ENCODE results near the gene MRPS22. TPM values are rescaled to one million over a fixed set of nuclear protein-coding genes. Genes with fewer than 3 reads are reported as not detected.
"Not testable (repeated sequence)": the region's sequence is repeated elsewhere in the genome, so short reads cannot be mapped to it uniquely, and the experiment has no call there.

Gene MRPS22
- total RNA-seq, 2 experiments from 2014 or later, result 39.6 to 42.6 TPM

DNA sequence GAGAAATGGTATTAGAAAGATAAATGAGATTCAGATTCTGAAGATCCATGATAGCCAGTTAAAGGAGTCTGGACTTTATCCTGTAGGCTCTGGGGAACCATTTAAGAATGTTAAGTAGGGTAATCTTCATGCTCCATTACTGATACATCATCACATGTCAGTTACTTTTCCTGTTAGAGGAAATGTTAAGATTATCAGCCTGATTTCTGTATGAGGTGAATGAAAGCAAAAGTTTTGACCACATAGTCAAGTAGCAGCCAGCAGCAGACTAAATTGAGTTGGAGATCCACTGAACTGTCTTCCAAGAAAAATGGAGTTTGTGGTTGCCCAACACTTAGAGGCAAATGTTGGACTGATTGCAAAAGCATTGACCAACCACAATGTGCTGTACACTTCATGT, 50.3 kb downstream of the MRPS22 start:
- Mint-ChIP-seq H3K4me3 (no peak overlapping the region), H3K4me1 (ENCODE audit: low read depth) (peaks cover 21% of the 10 kb centered on the region), H3K36me3 (ENCODE audit: low read depth) (peaks cover 11% of the 10 kb centered on the region), H3K27me3 (no peaks in the 10 kb centered on the region), H3K9me3 (no peaks in the 10 kb centered on the region), H3K27ac (no peak overlapping the region)
- H3K9me3 ChIP-seq (ENCODE audit: control insufficient read depth in 1 of 2, insufficient read depth in 1 of 2, low read length in 2 of 2), result no peaks in the 10 kb centered on the region
- H3K4me1 ChIP-seq (ENCODE audit: insufficient read depth, low read length), result peaks cover 8% of the 10 kb centered on the region
- ATAC-seq (ENCODE audit: poor library complexity), result no peak
- intact Hi-C loops (cut with DNase I, micrococcal nuclease), result no loop called here
- POLR2A ChIA-PET, result no interaction called here
- no peak overlapping the region for H3K27ac ChIP-seq (ENCODE audit: low read depth in 1 of 2, low read length in 2 of 2)
- CTCF ChIA-PET, result no interaction called here
- TF ChIP-seq, protein P1, sequence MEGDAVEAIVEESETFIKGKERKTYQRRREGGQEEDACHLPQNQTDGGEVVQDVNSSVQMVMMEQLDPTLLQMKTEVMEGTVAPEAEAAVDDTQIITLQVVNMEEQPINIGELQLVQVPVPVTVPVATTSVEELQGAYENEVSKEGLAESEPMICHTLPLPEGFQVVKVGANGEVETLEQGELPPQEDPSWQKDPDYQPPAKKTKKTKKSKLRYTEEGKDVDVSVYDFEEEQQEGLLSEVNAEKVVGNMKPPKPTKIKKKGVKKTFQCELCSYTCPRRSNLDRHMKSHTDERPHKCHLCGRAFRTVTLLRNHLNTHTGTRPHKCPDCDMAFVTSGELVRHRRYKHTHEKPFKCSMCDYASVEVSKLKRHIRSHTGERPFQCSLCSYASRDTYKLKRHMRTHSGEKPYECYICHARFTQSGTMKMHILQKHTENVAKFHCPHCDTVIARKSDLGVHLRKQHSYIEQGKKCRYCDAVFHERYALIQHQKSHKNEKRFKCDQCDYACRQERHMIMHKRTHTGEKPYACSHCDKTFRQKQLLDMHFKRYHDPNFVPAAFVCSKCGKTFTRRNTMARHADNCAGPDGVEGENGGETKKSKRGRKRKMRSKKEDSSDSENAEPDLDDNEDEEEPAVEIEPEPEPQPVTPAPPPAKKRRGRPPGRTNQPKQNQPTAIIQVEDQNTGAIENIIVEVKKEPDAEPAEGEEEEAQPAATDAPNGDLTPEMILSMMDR (IDR thresholded peaks at IDR 0.05), result no peak
- no peak for DNase-seq
- H3K36me3 ChIP-seq (ENCODE audit: insufficient read depth, low read length), result no peaks in the 10 kb centered on the region
- no peaks in the 10 kb centered on the region for H3K27me3 ChIP-seq (ENCODE audit: control insufficient read depth in 1 of 2, insufficient read depth in 2 of 2, low read length in 2 of 2)
- no peak overlapping the region for H3K4me3 ChIP-seq (ENCODE audit: low read length)

DNA sequence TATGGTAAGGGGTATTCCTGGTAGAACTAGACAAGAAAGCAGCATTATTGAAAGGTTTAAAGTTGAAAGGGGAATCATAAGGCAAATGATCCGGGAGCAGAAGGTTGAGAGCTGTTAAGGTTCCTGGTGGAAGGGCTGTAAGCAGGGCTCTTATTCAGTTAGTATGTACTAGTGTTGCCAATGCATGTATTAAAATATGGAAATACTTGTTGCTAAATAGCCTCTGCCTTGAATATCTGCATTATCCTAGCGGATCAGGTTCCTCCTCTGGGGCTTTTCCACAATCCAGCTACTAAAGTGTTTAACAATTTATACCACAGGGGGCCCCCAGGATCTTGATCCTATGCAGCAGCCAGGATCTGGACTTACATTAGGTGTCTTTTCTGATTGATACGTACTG, 52.9 kb downstream of the MRPS22 start:
- H3K27me3 ChIP-seq (ENCODE audit: control insufficient read depth in 1 of 2, insufficient read depth in 2 of 2, low read length in 2 of 2), result no peaks in the 10 kb centered on the region
- ATAC-seq (ENCODE audit: poor library complexity), result no peak
- Mint-ChIP-seq H3K4me1 (ENCODE audit: low read depth) (no peaks in the 10 kb centered on the region), H3K27me3 (no peaks in the 10 kb centered on the region), H3K27ac (no peak overlapping the region), H3K9me3 (no peaks in the 10 kb centered on the region), H3K36me3 (ENCODE audit: low read depth) (peaks cover 15% of the 10 kb centered on the region), H3K4me3 (no peak overlapping the region)
- POLR2A ChIA-PET, result no interaction called here
- intact Hi-C loops (cut with DNase I, micrococcal nuclease), result no loop called here
- DNase-seq, result no peak
- H3K4me3 ChIP-seq (ENCODE audit: low read length), result no peak overlapping the region
- TF ChIP-seq, protein P1 (IDR thresholded peaks at IDR 0.05), result no peak
- CTCF ChIA-PET, result no interaction called here
- H3K9me3 ChIP-seq (ENCODE audit: control insufficient read depth in 1 of 2, insufficient read depth in 1 of 2, low read length in 2 of 2), result peaks cover 0 to 7% of the 10 kb centered on the region in 2 experiments
- H3K4me1 ChIP-seq (ENCODE audit: insufficient read depth, low read length), result no peaks in the 10 kb centered on the region
- no peaks in the 10 kb centered on the region for H3K36me3 ChIP-seq (ENCODE audit: insufficient read depth, low read length)
- no peak overlapping the region for H3K27ac ChIP-seq (ENCODE audit: low read depth in 1 of 2, low read length in 2 of 2)

DNA sequence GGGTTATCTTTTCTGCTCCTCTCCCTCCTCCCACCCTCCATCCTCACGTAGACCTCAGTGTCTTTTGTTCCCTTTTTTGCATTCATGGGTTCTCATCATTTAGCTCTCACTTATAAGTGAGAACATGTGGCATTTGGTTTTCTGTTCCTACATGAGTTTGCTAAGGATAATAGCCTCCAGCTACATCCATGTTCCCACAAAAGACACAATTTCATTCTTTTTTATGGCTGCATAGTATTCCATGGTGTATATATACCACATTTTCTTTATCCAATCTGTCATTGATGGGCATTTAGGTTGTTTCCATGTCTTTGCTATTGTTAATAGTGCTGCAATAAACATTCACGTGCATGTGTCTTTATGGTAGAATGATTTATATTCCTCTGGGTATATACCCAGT, 57.3 kb downstream of the MRPS22 start:
- POLR2A ChIA-PET; DNase-seq; H3K27me3 ChIP-seq (ENCODE audit: control insufficient read depth in 1 of 2, insufficient read depth in 2 of 2, low read length in 2 of 2); H3K4me1 Mint-ChIP-seq (ENCODE audit: low read depth); H3K27ac ChIP-seq (ENCODE audit: low read depth in 1 of 2, low read length in 2 of 2); H3K27ac Mint-ChIP-seq; H3K4me3 ChIP-seq (ENCODE audit: low read length); H3K9me3 Mint-ChIP-seq; H3K4me3 Mint-ChIP-seq; H3K4me1 ChIP-seq (ENCODE audit: insufficient read depth, low read length); H3K36me3 ChIP-seq (ENCODE audit: insufficient read depth, low read length); H3K27me3 Mint-ChIP-seq; ATAC-seq (ENCODE audit: poor library complexity); intact Hi-C loops (cut with DNase I, micrococcal nuclease); CTCF ChIA-PET: not testable (repeated sequence)
- peaks cover 8 to 12% of the 10 kb centered on the region in 2 experiments for H3K9me3 ChIP-seq (ENCODE audit: control insufficient read depth in 1 of 2, insufficient read depth in 1 of 2, low read length in 2 of 2)
- H3K36me3 Mint-ChIP-seq (ENCODE audit: low read depth), result peaks cover 46% of the 10 kb centered on the region

Other genes with a start within 250 kb of the MRPS22 start
- 10 to 100 TPM; 13.0 to 13.8 TPM for gene COPB2, start 45.6 kb downstream of the MRPS22 start, total RNA-seq
- gene RBP2, start 132.5 kb downstream of the MRPS22 start, total RNA-seq, result not detected
- not detected for gene RBP1, start 195.7 kb downstream of the MRPS22 start, total RNA-seq

Measured in CD4-positive, alpha-beta T cell (primary cell).